K562 (cell line): ENCODE results near the gene SRSF11. TPM values are rescaled to one million over a fixed set of nuclear protein-coding genes. Genes with fewer than 3 reads are reported as not detected.

ENCODE experiments used
- CC2D1A ChIP-seq: fragments of 450-650 bp; IDR thresholded peaks from 2 replicates; pipeline ENCODE4 v1.6.1; 2017; ENCODE audit warnings: mild to moderate bottlenecking
- CCNT2 ChIP-seq: IDR thresholded peaks from 2 replicates; pipeline ENCODE4 v1.6.1; 2011; ENCODE audit warnings: borderline replicate concordance, low read depth, mild to moderate bottlenecking, moderate library complexity, mixed read lengths, low read length; ENCODE audit not compliant: insufficient read length; ENCODE audit errors: extremely low read depth
- E2F8 ChIP-seq: fragments of 450-650 bp; IDR thresholded peaks from 2 replicates; pipeline ENCODE4 v1.7.1; 2018; ENCODE audit warnings: mild to moderate bottlenecking, low read depth; ENCODE audit not compliant: partially characterized antibody
- HOXB6 ChIP-seq: fragments of 250-450 bp; sonication (Bioruptor Pico); IDR thresholded peaks from 2 replicates; pipeline ENCODE4 v1.5.1; 2022; ENCODE audit warnings: mild to moderate bottlenecking, borderline replicate concordance
- IRF2 ChIP-seq: sonication (generic); formaldehyde crosslinking; IDR thresholded peaks from 2 replicates; pipeline ENCODE4 v1.8.1; 2022; ENCODE audit warnings: mild to moderate bottlenecking, missing genetic modification reagents
- KAT2B ChIP-seq: IDR thresholded peaks from one replicate; pipeline ENCODE4 v1.6.1; 2012; ENCODE audit warnings: low read depth, mild to moderate bottlenecking, control low read depth, inconsistent platforms, low read length, moderate library complexity
- LEF1 ChIP-seq: fragments of 450-650 bp; IDR thresholded peaks from 2 replicates; pipeline ENCODE4 v1.6.1; 2016; ENCODE audit warnings: mild to moderate bottlenecking
- MEIS2 ChIP-seq: fragments of 450-650 bp; IDR thresholded peaks from 2 replicates; pipeline ENCODE4 v1.6.1; 2014; ENCODE audit warnings: mild to moderate bottlenecking; ENCODE audit not compliant: partially characterized antibody
- RB1 ChIP-seq: fragments of 450-650 bp; IDR thresholded peaks from 2 replicates; pipeline ENCODE4 v1.6.1; 2017; ENCODE audit warnings: low read depth, mild to moderate bottlenecking
- RCOR1 ChIP-seq, 2 experiments: IDR thresholded peaks; 2 replicates each; pipeline ENCODE4 v1.6.1; 2012; ENCODE audit warnings: low read depth in 2 of 2, low read length in 2 of 2, borderline replicate concordance in 1 of 2, improper control_type of control experiment in 1 of 2
- SIN3B ChIP-seq: fragments of 450-650 bp; IDR thresholded peaks from 2 replicates; pipeline ENCODE4 v1.6.1; 2017; ENCODE audit warnings: low read depth, mild to moderate bottlenecking, moderate library complexity
- TCF7 ChIP-seq: sonication (generic); IDR thresholded peaks from 2 replicates; pipeline ENCODE4 v1.6.1; 2016; ENCODE audit warnings: antibody characterized with exemption, borderline replicate concordance
- WHSC1 ChIP-seq: IDR thresholded peaks from one replicate; pipeline ENCODE4 v1.6.1; 2012; ENCODE audit warnings: low read length, control low read depth, inconsistent platforms
- YBX1 ChIP-seq: fragments of 450-650 bp; IDR thresholded peaks from 2 replicates; pipeline ENCODE4 v1.7.1; 2016; ENCODE audit warnings: mild to moderate bottlenecking
- ZNF584 ChIP-seq: fragments of 200-800 bp; sonication (Bioruptor generic); IDR thresholded peaks from 2 replicates; pipeline ENCODE4 v1.6.1; 2016; ENCODE audit warnings: low read depth, mild to moderate bottlenecking, missing genetic modification characterization, missing compliant biosample characterization
- ZNF589 ChIP-seq: fragments of 200-800 bp; sonication (Bioruptor generic); IDR thresholded peaks from 2 replicates; pipeline ENCODE4 v1.6.1; 2016; ENCODE audit warnings: low read depth, missing genetic modification characterization, missing compliant biosample characterization
- ZNF717 ChIP-seq: fragments of 250-450 bp; sonication (Bioruptor Pico); IDR thresholded peaks from 2 replicates; pipeline ENCODE4 v1.5.0; 2021
- ZNF830 ChIP-seq: fragments of 250-450 bp; sonication (Bioruptor Pico); IDR thresholded peaks from 2 replicates; pipeline ENCODE4 v1.5.0; 2021; ENCODE audit warnings: mild to moderate bottlenecking
- polyA plus RNA-seq, 8 experiments: library from polyadenylated mRNA; depleted of rRNA in 4 of 8; stranded (reverse) in 5 of 8; unstranded in 3 of 8; fragments of >200 nt; fragmentation: Nextera tagmentation in 2 of 8; fragmentation: Illumina TruSeq in 1 of 8; extraction: Ambion mirVana in 2 of 8; extraction: Trizol in 1 of 8; gene quantifications; 2 replicates each; pipeline versions ENCODE4 v1.2.1 to v1.2.3, GENCODE V29; 2011 to 2014; ENCODE audit warnings: inconsistent platforms in 1 of 8, missing spikeins in 1 of 8
- total RNA-seq, 7 experiments: library from RNA; depleted of rRNA in 6 of 7; stranded (reverse); fragments of >200 nt in 6 of 7; fragmentation: Illumina TruSeq in 2 of 7; extraction: Trizol in 2 of 7; gene quantifications; 2 replicates each; pipeline versions ENCODE4 v1.2.1 to v1.2.3, GENCODE V29; 2011 to 2021; ENCODE audit warnings: low replicate concordance in 1 of 7
- TF ChIP-seq, protein P1 (sequence below): fragments of 250-450 bp; sonication (Bioruptor Pico); IDR thresholded peaks from 2 replicates; pipeline ENCODE4 v1.4.0; 2020
- TF ChIP-seq, protein P2 (sequence below), 2 experiments: IDR thresholded peaks in 1 of 2; conservative IDR thresholded peaks in 1 of 2; 2 replicates each; pipeline ENCODE4 v1.6.1; 2016; ENCODE audit warnings: low read depth in 2 of 2, mild to moderate bottlenecking in 1 of 2, missing compliant biosample characterization in 1 of 2, missing genetic modification characterization in 1 of 2, moderate library complexity in 1 of 2

Gene SRSF11
- total and polyA plus RNA-seq, 9 of the 15 experiments (the other 6 are each of a cell fraction or from before 2014, with no cell fraction given): 76.9 to 418 (median 190) TPM

GRCh38 chr1:70221238-70222121, at the start of gene SRSF11 (continued):
- TF ChIP-seq, protein P1, sequence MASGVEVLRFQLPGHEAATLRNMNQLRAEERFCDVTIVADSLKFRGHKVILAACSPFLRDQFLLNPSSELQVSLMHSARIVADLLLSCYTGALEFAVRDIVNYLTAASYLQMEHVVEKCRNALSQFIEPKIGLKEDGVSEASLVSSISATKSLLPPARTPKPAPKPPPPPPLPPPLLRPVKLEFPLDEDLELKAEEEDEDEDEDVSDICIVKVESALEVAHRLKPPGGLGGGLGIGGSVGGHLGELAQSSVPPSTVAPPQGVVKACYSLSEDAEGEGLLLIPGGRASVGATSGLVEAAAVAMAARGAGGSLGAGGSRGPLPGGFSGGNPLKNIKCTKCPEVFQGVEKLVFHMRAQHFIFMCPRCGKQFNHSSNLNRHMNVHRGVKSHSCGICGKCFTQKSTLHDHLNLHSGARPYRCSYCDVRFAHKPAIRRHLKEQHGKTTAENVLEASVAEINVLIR: peak; percentile 49
- TF ChIP-seq ZNF584: no peak
- no peak for TF ChIP-seq E2F8
- TF ChIP-seq CC2D1A: no peak
- no peak for TF ChIP-seq HOXB6 (CRISPR knock-in tag)
- no peak for TF ChIP-seq WHSC1
- peak; percentile 86 for TF ChIP-seq CCNT2
- peak in 1 of 2 experiments; percentile 35; a peak in 1 of 4 replicates for TF ChIP-seq RCOR1 (IDR thresholded peaks at IDR 0.05; ENCODE audit: borderline replicate concordance in 1 of 2, low read depth in 2 of 2, low read length in 2 of 2)
- no peak for TF ChIP-seq ZNF589 (CRISPR knock-in tag)
- no peak for TF ChIP-seq TCF7
- TF ChIP-seq KAT2B: no peak
- TF ChIP-seq LEF1: no peak
- no peak for TF ChIP-seq ZNF717 (CRISPR knock-in tag)
- peak; percentile 80; the same call in 1 of the 2 replicates for TF ChIP-seq ZNF830
- peak; percentile 52 for TF ChIP-seq RB1
- no peak for TF ChIP-seq YBX1
- TF ChIP-seq, protein P2, sequence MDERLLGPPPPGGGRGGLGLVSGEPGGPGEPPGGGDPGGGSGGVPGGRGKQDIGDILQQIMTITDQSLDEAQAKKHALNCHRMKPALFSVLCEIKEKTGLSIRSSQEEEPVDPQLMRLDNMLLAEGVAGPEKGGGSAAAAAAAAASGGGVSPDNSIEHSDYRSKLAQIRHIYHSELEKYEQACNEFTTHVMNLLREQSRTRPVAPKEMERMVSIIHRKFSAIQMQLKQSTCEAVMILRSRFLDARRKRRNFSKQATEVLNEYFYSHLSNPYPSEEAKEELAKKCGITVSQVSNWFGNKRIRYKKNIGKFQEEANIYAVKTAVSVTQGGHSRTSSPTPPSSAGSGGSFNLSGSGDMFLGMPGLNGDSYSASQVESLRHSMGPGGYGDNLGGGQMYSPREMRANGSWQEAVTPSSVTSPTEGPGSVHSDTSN (CRISPR knock-in tag; IDR thresholded peaks at IDR 0.05; ENCODE audit: low read depth): no peak
- TF ChIP-seq, protein P2 (tag; conservative IDR thresholded peaks at IDR 0.05; ENCODE audit: low read depth): no peak
- peak; percentile 79 for TF ChIP-seq MEIS2
- 0 out of 2 replicates have a peak, but pooled peaks have one; percentile 13 for TF ChIP-seq SIN3B
- no peak for TF ChIP-seq IRF2 (CRISPR knock-in tag)
